Peyer's patch (tissue), 4 donors: ENCODE measurements around the gene HAUS6.

ENCODE experiments used
- CTCF ChIP-seq, 6 experiments: fragments of 450-650 bp in 4 of 6; fragments of 200-600 bp in 2 of 6; sonication (generic) in 1 of 6; IDR thresholded peaks; one replicate each; pipeline ENCODE4 v1.5.1; 2017 to 2019; ENCODE audit warnings: antibody characterized with exemption in 6 of 6, mild to moderate bottlenecking in 3 of 6, moderate library complexity in 1 of 6
- POLR2A ChIP-seq, 2 donors: fragments of 450-650 bp; IDR thresholded peaks; one replicate each; pipeline ENCODE4 v1.5.1; 2017; ENCODE audit warnings: antibody characterized with exemption in 2 of 2, mild to moderate bottlenecking in 2 of 2, moderate library complexity in 2 of 2

- no peak for TF ChIP-seq CTCF (IDR thresholded peaks at IDR 0.05)
- no peak for TF ChIP-seq POLR2A (IDR thresholded peaks at IDR 0.05)
These were observed 93.2 kb downstream of the HAUS6 start for GRCh38 chr9:19009391-19009965.
